Effector memory CD8-positive, alpha-beta T cell (primary cell): ENCODE results near the gene NR2F1.
"Not testable (repeated sequence)": the region's sequence is repeated elsewhere in the genome, so short reads cannot be mapped to it uniquely, and the experiment has no call there.

Experiments used
- ATAC-seq: fragments of 150-1000 bp; cut with Tn5 transposase; replicated peaks from 2 replicates; pipeline ENCODE4 v1.10.0; 2021; ENCODE audit warnings: mild to moderate bottlenecking, moderate library complexity
- DNase-seq, 3 experiments: peaks; one replicate each; pipeline ENCODE4 v3.0.0; 2021
- H3K27ac Mint-ChIP-seq, 2 donors: one replicate each; pipeline ENCODE4 v1.8.0; 2022; ENCODE audit warnings: mild to moderate bottlenecking in 2 of 2, mixed read lengths in 2 of 2, moderate library complexity in 2 of 2
- H3K27me3 Mint-ChIP-seq, 2 donors: one replicate each; pipeline ENCODE4 v1.8.0; 2022; ENCODE audit warnings: mixed read lengths in 2 of 2
- H3K36me3 Mint-ChIP-seq: one replicate; pipeline ENCODE4 v1.8.0; 2022; ENCODE audit warnings: mild to moderate bottlenecking, moderate library complexity, mixed read lengths; ENCODE audit not compliant: insufficient read depth
- H3K4me1 Mint-ChIP-seq, 2 donors: one replicate each; pipeline ENCODE4 v1.8.0; 2022; ENCODE audit warnings: low read depth in 2 of 2, mixed read lengths in 2 of 2
- H3K4me3 Mint-ChIP-seq, 2 donors: one replicate each; pipeline ENCODE4 v1.8.0; 2022; ENCODE audit warnings: mild to moderate bottlenecking in 2 of 2, mixed read lengths in 2 of 2, moderate library complexity in 2 of 2
- H3K9me3 Mint-ChIP-seq, 2 donors: one replicate each; pipeline ENCODE4 v1.8.0; 2022; ENCODE audit warnings: mixed read lengths in 2 of 2
- total RNA-seq, 9 experiments: gene quantifications; one replicate each; lab custom pipeline; 2026; lab: John Stamatoyannopoulos, UW

The NR2F1 gene
- total RNA-seq, result 0 to 0.84 (median 0.06) reads per million in 9 experiments

DNA sequence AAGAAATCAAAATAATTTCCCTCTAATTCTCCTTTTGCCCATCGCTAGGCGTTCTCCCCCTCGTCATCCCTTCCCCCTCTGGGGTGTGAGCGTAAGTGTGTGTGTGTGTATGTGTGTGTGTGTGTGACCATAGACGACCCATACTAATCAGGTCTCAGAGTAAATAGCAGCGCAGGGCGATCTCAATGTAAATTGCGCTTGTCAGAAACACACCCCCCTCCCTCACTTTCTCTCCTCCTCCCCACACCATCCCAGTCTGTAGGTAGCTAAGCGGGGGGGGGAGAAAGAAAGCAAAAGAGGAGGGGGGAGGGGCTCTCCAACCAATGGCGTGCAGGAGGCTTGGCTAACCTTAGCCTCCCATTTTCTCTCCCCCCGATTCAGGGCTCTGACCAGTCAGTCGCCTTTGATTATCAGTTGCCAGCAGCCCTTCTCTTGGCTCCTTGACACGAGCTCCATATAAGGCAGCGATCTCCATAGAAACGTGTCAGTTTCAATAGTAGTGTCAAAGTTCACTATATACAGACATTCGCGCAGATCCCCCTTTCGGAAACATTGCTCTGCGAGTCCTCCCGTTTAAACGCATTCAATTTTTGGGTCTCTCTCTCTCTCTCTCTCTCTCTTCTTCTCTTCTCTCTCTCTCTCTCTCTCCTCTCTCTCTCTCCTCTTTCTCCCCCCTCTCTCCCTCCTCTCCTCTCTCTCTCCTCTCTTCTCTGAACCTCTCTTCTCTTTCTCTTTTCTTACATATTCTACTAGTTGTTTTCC, at the start of gene NR2F1:
Gene NR2F1, plus strand, starts transcription at position 546 of the 762 bp plus-strand sequence. CDS start 1,802 bp downstream, outside the sequence.
- no peak for ATAC-seq

DNA sequence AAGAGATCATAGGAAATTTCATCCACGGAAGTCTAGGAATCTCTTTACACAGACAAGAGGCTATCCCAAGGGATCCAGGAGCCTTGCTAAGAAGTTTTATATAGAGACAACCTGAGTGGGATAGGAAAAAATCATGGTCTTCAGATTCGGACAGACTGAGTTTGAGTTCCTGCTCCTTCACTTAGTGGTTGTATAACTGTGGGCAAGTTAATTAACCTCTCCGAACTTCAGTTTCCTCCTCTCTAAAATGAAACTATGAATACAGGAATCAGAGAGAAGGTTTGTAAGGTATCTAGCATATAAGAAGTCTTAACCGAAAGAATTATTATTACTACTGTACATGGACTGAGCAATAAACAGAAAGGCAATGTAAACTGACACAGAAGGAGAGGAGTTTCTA, 37.1 kb upstream of the NR2F1 start:
- H3K27me3 Mint-ChIP-seq, result peaks cover 19 to 37% of the 10 kb centered on the region in 2 donors
- H3K4me1 Mint-ChIP-seq, result no peaks in the 10 kb centered on the region
- H3K36me3 Mint-ChIP-seq, result no peaks in the 10 kb centered on the region
- no peaks in the 10 kb centered on the region for H3K9me3 Mint-ChIP-seq
- H3K27ac Mint-ChIP-seq, result no peak overlapping the region
- ATAC-seq, result no peak
- no peak overlapping the region for H3K4me3 Mint-ChIP-seq
- DNase-seq, result no peak

More for the DNA sequence above, at the start of gene NR2F1:
- Mint-ChIP-seq H3K4me3 (no peak within 1 kb of the TSS), H3K9me3 (no peaks in the 10 kb centered on the region), H3K27me3 (peaks cover 24 to 42% of the 10 kb centered on the region in 2 donors), H3K27ac (no peak within 1 kb of the TSS), H3K4me1 (peaks cover 18 to 24% of the 10 kb centered on the region in 2 donors), H3K36me3 (peaks cover 12% of the 10 kb centered on the region)
- no peak for DNase-seq

DNA sequence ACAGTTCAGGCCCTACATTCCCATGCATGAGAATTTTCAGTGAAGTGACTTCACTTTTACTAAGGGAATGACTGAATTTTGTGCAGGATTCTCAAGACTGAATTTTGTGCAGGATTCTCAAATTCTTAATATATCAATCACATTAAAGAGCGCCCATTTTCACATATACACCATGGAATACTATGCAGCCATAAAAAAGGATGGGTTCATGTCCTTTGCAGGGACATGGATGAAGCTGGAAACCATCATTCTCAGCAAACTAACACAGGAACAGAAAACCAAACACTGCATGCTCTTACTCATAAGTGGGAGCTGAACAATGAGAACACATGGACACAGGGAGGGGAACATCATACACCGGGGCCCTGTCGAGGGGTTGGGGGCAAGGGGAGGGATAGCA, 33.4 kb upstream of the NR2F1 start:
- DNase-seq, H3K4me1 Mint-ChIP-seq, H3K27ac Mint-ChIP-seq, H3K36me3 Mint-ChIP-seq, H3K4me3 Mint-ChIP-seq, ATAC-seq, H3K9me3 Mint-ChIP-seq: not testable (repeated sequence)
- peaks cover 9 to 23% of the 10 kb centered on the region in 2 donors for H3K27me3 Mint-ChIP-seq

DNA sequence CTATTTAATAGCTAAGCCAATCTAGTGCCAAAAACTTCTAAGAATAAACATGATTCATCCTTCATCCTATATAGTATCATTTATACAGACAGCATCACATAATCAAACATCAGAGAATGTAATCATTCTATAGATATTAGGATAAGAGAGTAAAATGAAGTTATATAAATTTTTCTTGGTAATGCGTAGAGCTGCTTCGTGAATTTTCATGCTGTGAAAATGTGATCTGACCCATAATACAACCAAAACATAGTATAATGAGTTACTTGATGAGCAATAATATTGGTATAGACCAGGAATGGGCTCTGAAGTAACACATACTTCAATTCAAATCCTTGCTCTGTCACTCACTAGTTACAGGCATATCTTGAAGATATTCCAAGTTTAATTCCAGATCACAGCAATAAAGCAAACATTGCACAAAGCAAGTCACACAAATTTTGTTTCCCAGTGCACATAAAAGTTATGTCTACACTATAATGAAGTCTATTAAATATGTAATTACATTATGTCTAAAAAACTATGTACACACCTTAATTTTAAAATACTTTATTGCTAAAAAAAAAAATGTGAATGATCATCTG, 25.9 kb upstream of the NR2F1 start:
- DNase-seq (no peak), ATAC-seq (no peak)
- H3K27ac Mint-ChIP-seq, result no peak overlapping the region
- no peak overlapping the region for H3K4me3 Mint-ChIP-seq
- no peaks in the 10 kb centered on the region for H3K9me3 Mint-ChIP-seq
- no peaks in the 10 kb centered on the region for H3K36me3 Mint-ChIP-seq
- peaks cover 24 to 26% of the 10 kb centered on the region in 2 donors for H3K27me3 Mint-ChIP-seq
- no peaks in the 10 kb centered on the region for H3K4me1 Mint-ChIP-seq

DNA sequence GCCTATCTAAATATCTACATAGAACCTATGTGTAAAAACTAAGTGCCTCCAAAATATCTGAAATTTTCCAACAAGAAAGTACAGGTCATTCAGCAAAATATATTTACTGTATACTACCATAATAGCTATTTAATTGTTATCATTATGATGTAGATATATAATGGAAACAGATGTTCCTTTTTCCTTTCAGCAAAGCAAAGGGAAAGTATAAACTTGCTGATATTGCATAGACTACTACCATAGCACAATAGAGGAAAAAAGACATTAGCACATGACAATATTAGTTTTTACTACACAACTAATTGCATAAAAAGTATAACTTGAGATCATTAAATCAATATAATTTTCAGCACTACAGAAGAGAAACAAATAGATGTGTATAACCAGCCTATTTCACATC, 16.9 kb upstream of the NR2F1 start:
- peaks cover 0 to 1% of the 10 kb centered on the region in 2 donors for H3K4me1 Mint-ChIP-seq
- ATAC-seq, result no peak
- peaks cover 41 to 56% of the 10 kb centered on the region in 2 donors for H3K27me3 Mint-ChIP-seq
- no peak for DNase-seq
- no peaks in the 10 kb centered on the region for H3K9me3 Mint-ChIP-seq
- H3K27ac Mint-ChIP-seq, result no peak overlapping the region
- peaks cover 5% of the 10 kb centered on the region for H3K36me3 Mint-ChIP-seq
- H3K4me3 Mint-ChIP-seq, result no peak overlapping the region

DNA sequence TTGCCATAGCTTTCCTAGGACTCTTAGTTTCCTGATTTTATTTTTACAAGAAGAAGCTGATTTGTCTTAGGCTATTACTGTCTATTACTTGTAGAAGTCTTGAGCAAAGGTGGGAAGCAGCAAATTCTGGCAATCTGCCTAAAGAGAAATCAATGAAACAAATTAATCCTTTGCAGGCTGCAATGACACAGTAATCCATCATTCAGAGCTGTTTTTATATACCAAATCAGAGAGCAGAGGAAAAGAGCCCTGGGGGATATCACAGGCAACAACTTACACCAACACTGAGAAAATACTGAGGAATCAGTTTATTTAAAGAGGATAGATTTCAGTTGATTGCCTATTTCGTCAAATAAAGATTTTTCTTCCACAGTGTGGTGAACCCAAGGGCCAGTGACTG, 15.6 kb upstream of the NR2F1 start:
- no peak for ATAC-seq
- no peak for DNase-seq
- no peaks in the 10 kb centered on the region for H3K9me3 Mint-ChIP-seq
- no peak overlapping the region for H3K4me3 Mint-ChIP-seq
- H3K4me1 Mint-ChIP-seq, result peaks cover 4 to 5% of the 10 kb centered on the region in 2 donors
- no peak overlapping the region for H3K27ac Mint-ChIP-seq
- peaks cover 55 to 69% of the 10 kb centered on the region in 2 donors for H3K27me3 Mint-ChIP-seq
- peaks cover 8% of the 10 kb centered on the region for H3K36me3 Mint-ChIP-seq

DNA sequence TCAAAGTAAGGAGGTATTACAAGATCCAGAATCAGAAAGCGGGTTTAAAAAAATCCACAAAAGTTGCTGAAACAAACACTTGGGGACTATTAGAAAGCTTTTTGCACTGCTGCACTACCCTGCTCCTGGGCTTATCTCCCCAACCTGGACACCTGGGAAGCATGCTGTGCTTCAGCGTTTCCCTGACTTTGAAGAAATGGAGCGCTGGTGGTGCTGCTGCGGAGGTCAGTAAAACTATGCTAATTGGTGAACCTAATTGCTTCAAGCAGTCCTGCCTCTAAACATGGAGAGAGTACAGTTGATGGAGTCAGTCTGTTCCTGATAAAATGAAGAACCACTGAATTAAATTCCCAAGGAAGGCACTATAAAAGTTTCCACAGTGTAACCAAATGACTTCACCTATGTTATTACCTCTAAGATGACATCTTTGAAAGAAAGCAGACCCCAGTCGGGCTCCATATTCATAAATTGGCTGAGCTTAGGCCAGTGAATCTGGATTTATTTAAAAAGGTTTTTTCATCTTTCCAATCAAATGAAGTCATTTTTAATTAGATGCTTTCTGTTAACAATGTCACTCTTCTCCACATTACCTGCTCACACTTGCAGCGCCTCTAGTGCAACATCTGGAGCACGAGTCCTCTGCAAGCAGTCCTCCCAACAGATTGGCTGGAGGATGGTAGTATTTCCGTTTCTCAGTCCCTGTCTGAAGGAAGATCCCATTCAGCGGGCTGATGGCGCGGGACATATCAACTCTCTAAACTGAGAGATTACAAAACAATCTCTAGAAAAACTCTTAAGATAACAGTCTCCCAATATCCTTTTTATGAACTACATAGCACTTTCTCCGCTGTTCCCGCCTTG, 13.5 kb upstream of the NR2F1 start:
- DNase-seq, result no peak
- Mint-ChIP-seq H3K4me1 (peaks cover 5 to 11% of the 10 kb centered on the region in 2 donors), H3K27ac (no peak overlapping the region), H3K9me3 (no peaks in the 10 kb centered on the region), H3K27me3 (peaks cover 64 to 73% of the 10 kb centered on the region in 2 donors), H3K36me3 (peaks cover 11% of the 10 kb centered on the region), H3K4me3 (no peak overlapping the region)
- no peak for ATAC-seq

DNA sequence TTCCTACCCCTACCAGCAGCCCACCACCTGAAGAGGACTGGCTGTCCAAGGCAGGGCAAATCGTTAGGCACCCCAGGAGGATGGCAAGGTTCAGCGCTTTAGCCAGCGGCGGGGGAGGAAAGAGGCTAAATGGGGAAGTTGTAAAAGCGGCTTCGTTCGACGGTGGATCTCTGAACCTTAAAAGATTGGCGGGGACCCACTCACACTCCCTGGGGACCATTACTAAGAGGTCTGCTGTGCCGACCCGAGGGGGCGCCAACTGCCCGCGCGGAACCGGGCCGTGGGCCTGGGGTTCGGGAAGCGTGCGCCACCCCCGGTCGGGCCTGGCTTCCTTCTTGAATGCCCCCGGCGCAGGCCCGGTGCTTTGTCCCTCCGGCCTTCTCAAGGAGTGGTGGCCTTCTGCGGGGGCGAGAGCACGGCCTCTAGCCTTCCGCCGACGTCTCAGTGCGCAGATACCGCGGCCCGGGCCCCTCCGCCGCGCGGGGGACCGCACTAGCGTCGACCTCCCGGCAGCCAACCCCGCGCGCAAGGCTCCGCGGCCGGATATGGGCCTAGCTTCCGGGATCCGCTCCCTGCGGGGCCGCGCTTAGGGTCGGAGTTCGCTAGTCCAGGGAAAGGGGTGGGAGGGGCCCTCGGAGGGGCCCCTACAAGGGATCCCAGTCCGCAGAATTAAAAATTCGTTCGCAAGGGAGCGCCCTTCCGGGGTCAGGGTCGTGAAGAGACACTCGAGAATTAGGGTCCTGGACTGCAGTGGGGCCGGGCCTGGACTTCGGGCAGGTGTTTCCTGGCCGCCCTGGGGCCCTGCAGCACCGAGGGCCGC, 12.5 kb upstream of the NR2F1 start:
- Mint-ChIP-seq H3K9me3 (no peaks in the 10 kb centered on the region), H3K36me3 (peaks cover 11% of the 10 kb centered on the region), H3K27me3 (peaks cover 74 to 82% of the 10 kb centered on the region in 2 donors), H3K4me1 (peaks cover 5 to 11% of the 10 kb centered on the region in 2 donors), H3K4me3 (peak overlapping the region in 1 of 2 donors; percentile 29), H3K27ac (no peak overlapping the region)
- ATAC-seq (peak; percentile 56), DNase-seq (no peak)

DNA sequence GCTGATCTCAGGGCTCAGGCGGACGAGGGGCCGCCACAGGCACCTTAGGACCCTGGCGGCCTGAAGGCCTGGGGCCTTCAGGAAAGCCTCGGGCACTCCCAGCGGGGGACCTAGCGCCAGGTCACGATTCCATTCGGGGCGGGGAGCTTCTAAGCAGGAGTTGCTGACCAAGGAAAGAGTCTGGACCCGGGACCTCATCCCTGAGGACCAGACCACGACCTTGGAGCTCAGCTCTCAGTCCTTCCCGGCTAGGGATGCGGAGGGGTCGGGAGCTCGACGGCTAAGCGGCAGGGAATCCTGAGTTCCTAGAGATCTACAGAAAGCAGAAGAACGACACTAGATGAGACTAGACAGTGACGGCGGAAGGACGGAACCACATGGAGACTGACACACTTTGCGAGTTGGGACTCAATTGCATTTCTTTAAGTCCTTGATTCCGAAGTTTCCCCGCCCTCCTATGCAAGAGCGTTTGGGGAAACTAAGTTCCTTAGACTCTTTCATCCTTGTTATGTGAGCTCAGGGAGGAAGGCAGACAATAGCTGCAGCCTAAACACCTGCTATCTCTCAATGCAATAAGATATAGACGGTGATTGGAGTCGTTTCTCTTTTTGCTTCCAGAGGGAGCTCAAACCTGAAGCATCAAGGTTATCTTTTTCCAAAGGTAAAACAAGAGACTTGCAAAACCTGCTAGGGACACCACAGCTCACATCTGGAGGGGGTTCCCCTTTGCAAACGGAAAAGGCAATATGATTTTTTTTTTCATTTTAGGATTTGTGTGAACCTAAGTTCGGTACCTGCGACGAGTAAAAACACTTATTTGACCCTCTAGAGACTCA, 11.7 kb upstream of the NR2F1 start:
- H3K27ac Mint-ChIP-seq, result no peak overlapping the region
- ATAC-seq, result no peak

DNA sequence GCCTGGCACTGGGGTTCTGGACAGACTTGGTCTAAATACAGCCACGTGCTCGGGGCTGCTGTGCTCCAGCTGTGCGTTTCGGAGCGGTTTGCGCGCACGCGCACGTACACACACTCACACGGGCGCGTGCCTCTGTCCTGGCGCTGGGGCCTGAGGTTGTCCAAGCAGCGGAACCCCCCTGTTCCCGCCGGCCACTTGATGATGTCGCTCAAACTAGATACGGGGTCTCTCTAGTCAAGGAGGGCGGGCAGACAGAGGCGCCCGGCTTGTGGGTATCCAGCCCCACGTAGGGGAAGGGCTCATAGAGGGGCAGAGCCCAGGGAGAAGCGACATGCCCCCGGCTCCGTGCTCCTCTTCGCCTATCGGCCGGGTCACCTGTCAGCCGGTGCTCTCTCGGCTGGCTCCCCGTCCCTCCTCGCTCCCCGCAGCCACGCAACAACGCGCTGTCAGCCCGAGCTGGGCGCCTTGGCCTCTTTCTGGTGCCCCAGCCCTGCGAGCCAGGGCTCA, 10.9 kb upstream of the NR2F1 start:
- ATAC-seq, result no peak
- Mint-ChIP-seq H3K27ac (no peak overlapping the region), H3K4me3 (no peak overlapping the region), H3K4me1 (peaks cover 5 to 11% of the 10 kb centered on the region in 2 donors), H3K9me3 (no peaks in the 10 kb centered on the region), H3K27me3 (peaks cover 83 to 97% of the 10 kb centered on the region in 2 donors), H3K36me3 (peaks cover 14% of the 10 kb centered on the region)
- DNase-seq, result no peak

More for the DNA sequence above, 11.7 kb upstream of the NR2F1 start:
- Mint-ChIP-seq H3K4me1 (peaks cover 5 to 11% of the 10 kb centered on the region in 2 donors), H3K9me3 (no peaks in the 10 kb centered on the region), H3K36me3 (peaks cover 11% of the 10 kb centered on the region), H3K4me3 (peak overlapping the region in 1 of 2 donors; percentile 29), H3K27me3 (peaks cover 81 to 91% of the 10 kb centered on the region in 2 donors)
- DNase-seq, result no peak

DNA sequence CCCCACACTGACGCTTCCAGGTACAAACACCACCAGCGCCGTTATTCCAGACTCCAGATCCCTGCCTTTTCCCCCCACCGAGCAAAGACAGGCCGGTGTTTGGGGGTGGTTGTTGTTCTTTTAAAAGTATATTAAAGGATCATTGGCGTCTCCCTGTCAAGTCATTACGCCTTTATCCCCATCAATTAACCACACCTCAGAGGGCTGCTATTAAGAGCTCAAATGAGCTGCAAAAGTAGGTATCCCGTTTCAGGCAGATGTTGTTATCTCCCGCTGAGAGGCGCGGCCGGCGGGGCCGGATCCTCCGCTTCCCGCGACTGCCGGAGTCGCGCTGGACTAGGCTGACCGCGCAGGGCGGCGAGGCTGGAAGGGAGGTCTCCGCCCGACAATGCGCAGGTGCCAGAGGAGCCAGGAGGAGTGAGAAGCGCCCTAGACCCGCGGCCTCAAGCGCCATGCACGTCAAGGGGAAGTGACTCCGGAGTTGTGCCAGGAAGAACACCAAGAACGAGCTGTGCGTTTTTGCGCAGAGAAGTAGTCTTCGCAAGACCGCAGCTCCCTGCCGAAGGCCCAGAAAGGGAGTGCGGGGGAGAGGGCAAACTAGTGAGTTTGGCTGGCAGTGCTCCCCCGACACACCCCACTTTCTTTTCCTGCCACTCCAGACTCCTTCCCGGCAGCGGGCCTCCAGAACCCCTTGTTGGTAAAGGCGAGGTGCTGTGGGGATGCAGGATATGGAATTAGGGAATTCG, 10.2 kb upstream of the NR2F1 start:
- Mint-ChIP-seq H3K27ac (no peak overlapping the region), H3K36me3 (peaks cover 14% of the 10 kb centered on the region), H3K9me3 (no peaks in the 10 kb centered on the region), H3K4me3 (peak overlapping the region in 1 of 2 donors; percentile 25), H3K27me3 (peaks cover 84 to 97% of the 10 kb centered on the region in 2 donors), H3K4me1 (peaks cover 5 to 11% of the 10 kb centered on the region in 2 donors)
- no peak for DNase-seq
- no peak for ATAC-seq
